ENCODE measurements around the gene ZNF79.

The ZNF79 gene

GRCh38 chr9:127423934-127424675, at the start of gene ZNF79:
ZNF79 (plus strand) TSS chr9:127424382; CDS start chr9:127424788, 406 bp downstream.
- DNase-seq = peak; percentile 82

GRCh38 chr9:127380479-127380878, 43.7 kb upstream of the ZNF79 start:
- no peak for DNase-seq

GRCh38 chr9:127382541-127382940, 41.6 kb upstream of the ZNF79 start:
- no peak for DNase-seq

GRCh38 chr9:127384016-127384730, 40.0 kb upstream of the ZNF79 start:
- DNase-seq = no peak

GRCh38 chr9:127384901-127385300, 39.3 kb upstream of the ZNF79 start:
- DNase-seq = no peak

GRCh38 chr9:127386249-127386648, 37.9 kb upstream of the ZNF79 start:
- DNase-seq = no peak

GRCh38 chr9:127386981-127387380, 37.2 kb upstream of the ZNF79 start:
- DNase-seq = no peak

- DNase-seq = no peak
These were observed 35.9 kb upstream of the ZNF79 start for GRCh38 chr9:127388037-127388855.

- no peak for DNase-seq
These were observed 35.3 kb upstream of the ZNF79 start for GRCh38 chr9:127388856-127389238.

GRCh38 chr9:127389381-127390247, 34.6 kb upstream of the ZNF79 start:
- DNase-seq = no peak

- no peak for DNase-seq
These were observed 34.0 kb upstream of the ZNF79 start for GRCh38 chr9:127390248-127390545.

- DNase-seq = no peak
These were observed 33.6 kb upstream of the ZNF79 start for GRCh38 chr9:127390563-127390962.

GRCh38 chr9:127392166-127392565, 32.0 kb upstream of the ZNF79 start:
- DNase-seq = no peak

GRCh38 chr9:127392976-127393375, 31.2 kb upstream of the ZNF79 start:
- DNase-seq = no peak

GRCh38 chr9:127393645-127394044, 30.5 kb upstream of the ZNF79 start:
- DNase-seq = no peak

- DNase-seq = no peak
These were observed 28.5 kb upstream of the ZNF79 start for GRCh38 chr9:127395497-127396252.

GRCh38 chr9:127396253-127396807, 27.9 kb upstream of the ZNF79 start:
- DNase-seq = no peak

GRCh38 chr9:127396808-127397645, 27.2 kb upstream of the ZNF79 start, which contains the start of gene SLC2A8:
SLC2A8 (plus strand) TSS chr9:127397169; CDS start chr9:127397231, 62 bp downstream.
- DNase-seq = no peak

- DNase-seq = no peak
These were observed 26.4 kb upstream of the ZNF79 start for GRCh38 chr9:127397646-127398274.

GRCh38 chr9:127398275-127398647, 25.9 kb upstream of the ZNF79 start:
- no peak for DNase-seq

All from KG1 (cell line).